ENCODE measurements around the gene KDELR1.

KDELR1 gene

GRCh38 chr19:48355365-48355954 is 35.9 kb downstream of the KDELR1 start:
- H3K4me3 ChIP-seq (ENCODE audit: control insufficient read depth, low read depth, low read length) = no peak overlapping the region
- DNase-seq (ENCODE audit: low read depth) = no peak
- TF ChIP-seq CTCF (conservative IDR thresholded peaks at IDR 0.05; ENCODE audit: control insufficient read depth, insufficient read depth, low read depth, low read length) = no peak

- no peak overlapping the region for H3K4me3 ChIP-seq (ENCODE audit: control insufficient read depth, low read depth, low read length)
- no peak for DNase-seq (ENCODE audit: low read depth)
- TF ChIP-seq CTCF (conservative IDR thresholded peaks at IDR 0.05; ENCODE audit: control insufficient read depth, insufficient read depth, low read depth, low read length) = no peak
Measured at GRCh38 chr19:48354332-48354992, 36.9 kb downstream of the KDELR1 start.

GRCh38 chr19:48353677-48354076 is 37.7 kb downstream of the KDELR1 start:
- peak; percentile 18 for DNase-seq (ENCODE audit: low read depth)
- TF ChIP-seq CTCF (conservative IDR thresholded peaks at IDR 0.05; ENCODE audit: control insufficient read depth, insufficient read depth, low read depth, low read length) = no peak
- no peak overlapping the region for H3K4me3 ChIP-seq (ENCODE audit: control insufficient read depth, low read depth, low read length)

- peak; percentile 75 for TF ChIP-seq CTCF (conservative IDR thresholded peaks at IDR 0.05; ENCODE audit: control insufficient read depth, insufficient read depth, low read depth, low read length)
- H3K4me3 ChIP-seq (ENCODE audit: control insufficient read depth, low read depth, low read length) = no peak overlapping the region
- peak; percentile 52 for DNase-seq (ENCODE audit: low read depth)
Measured at GRCh38 chr19:48351341-48351752, 40.0 kb downstream of the KDELR1 start.

GRCh38 chr19:48350856-48351255 is 40.5 kb downstream of the KDELR1 start:
- no peak overlapping the region for H3K4me3 ChIP-seq (ENCODE audit: control insufficient read depth, low read depth, low read length)
- no peak for TF ChIP-seq CTCF (conservative IDR thresholded peaks at IDR 0.05; ENCODE audit: control insufficient read depth, insufficient read depth, low read depth, low read length)
- DNase-seq (ENCODE audit: low read depth) = no peak

- DNase-seq (ENCODE audit: low read depth) = no peak
- no peak for TF ChIP-seq CTCF (conservative IDR thresholded peaks at IDR 0.05; ENCODE audit: control insufficient read depth, insufficient read depth, low read depth, low read length)
- no peak overlapping the region for H3K4me3 ChIP-seq (ENCODE audit: control insufficient read depth, low read depth, low read length)
Measured at GRCh38 chr19:48348737-48349136, 42.6 kb downstream of the KDELR1 start.
